Measurements from ENCODE around the gene NAP1L4.

NAP1L4 gene, protein sequence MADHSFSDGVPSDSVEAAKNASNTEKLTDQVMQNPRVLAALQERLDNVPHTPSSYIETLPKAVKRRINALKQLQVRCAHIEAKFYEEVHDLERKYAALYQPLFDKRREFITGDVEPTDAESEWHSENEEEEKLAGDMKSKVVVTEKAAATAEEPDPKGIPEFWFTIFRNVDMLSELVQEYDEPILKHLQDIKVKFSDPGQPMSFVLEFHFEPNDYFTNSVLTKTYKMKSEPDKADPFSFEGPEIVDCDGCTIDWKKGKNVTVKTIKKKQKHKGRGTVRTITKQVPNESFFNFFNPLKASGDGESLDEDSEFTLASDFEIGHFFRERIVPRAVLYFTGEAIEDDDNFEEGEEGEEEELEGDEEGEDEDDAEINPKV

GRCh38 chr11:2992234-2992996, at the start of gene NAP1L4:
Gene NAP1L4 (minus strand): TSS chr11:2992329. CDS start chr11:2979220, 13,109 bp downstream.
- TF ChIP-seq, protein P1, sequence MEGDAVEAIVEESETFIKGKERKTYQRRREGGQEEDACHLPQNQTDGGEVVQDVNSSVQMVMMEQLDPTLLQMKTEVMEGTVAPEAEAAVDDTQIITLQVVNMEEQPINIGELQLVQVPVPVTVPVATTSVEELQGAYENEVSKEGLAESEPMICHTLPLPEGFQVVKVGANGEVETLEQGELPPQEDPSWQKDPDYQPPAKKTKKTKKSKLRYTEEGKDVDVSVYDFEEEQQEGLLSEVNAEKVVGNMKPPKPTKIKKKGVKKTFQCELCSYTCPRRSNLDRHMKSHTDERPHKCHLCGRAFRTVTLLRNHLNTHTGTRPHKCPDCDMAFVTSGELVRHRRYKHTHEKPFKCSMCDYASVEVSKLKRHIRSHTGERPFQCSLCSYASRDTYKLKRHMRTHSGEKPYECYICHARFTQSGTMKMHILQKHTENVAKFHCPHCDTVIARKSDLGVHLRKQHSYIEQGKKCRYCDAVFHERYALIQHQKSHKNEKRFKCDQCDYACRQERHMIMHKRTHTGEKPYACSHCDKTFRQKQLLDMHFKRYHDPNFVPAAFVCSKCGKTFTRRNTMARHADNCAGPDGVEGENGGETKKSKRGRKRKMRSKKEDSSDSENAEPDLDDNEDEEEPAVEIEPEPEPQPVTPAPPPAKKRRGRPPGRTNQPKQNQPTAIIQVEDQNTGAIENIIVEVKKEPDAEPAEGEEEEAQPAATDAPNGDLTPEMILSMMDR (IDR thresholded peaks at IDR 0.05), result no peak
- DNase-seq (ENCODE audit: low spot score), result peak; percentile 96
- Histone ChIP-seq H3K27ac (peak within 1 kb of the TSS; percentile 94 to 99), H3K4me3 (peak within 1 kb of the TSS; percentile 78)

DNA sequence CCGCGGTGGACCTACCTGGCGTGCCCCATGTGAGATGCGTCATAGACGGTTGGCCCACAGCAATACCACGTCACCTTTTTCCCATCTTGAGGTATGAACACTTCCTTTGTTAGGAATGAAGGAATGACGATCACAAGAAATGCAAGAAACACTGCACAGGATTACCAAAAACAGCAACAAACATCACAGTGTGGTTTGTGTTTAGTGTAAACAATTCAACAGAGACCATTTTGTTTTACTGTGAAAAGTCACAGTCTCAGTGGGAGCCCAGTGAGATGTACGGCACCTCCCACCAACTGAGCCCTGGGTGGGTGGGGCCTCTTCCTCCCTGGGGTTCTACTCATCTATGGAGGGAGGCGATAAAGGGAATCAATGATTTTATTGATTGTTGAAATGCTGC, 48.8 kb upstream of the NAP1L4 start:
- Histone ChIP-seq H3K4me3 (no peak overlapping the region), H3K27ac (no peak overlapping the region)
- TF ChIP-seq, protein P1 (IDR thresholded peaks at IDR 0.05), result no peak
- no peak for DNase-seq (ENCODE audit: low spot score)

GRCh38 chr11:3037945-3038271, 45.8 kb upstream of the NAP1L4 start:
- Histone ChIP-seq H3K4me3 (no peak overlapping the region), H3K27ac (no peak overlapping the region)
- DNase-seq (ENCODE audit: low spot score), result no peak
- TF ChIP-seq, protein P1 (IDR thresholded peaks at IDR 0.05), result no peak

DNA sequence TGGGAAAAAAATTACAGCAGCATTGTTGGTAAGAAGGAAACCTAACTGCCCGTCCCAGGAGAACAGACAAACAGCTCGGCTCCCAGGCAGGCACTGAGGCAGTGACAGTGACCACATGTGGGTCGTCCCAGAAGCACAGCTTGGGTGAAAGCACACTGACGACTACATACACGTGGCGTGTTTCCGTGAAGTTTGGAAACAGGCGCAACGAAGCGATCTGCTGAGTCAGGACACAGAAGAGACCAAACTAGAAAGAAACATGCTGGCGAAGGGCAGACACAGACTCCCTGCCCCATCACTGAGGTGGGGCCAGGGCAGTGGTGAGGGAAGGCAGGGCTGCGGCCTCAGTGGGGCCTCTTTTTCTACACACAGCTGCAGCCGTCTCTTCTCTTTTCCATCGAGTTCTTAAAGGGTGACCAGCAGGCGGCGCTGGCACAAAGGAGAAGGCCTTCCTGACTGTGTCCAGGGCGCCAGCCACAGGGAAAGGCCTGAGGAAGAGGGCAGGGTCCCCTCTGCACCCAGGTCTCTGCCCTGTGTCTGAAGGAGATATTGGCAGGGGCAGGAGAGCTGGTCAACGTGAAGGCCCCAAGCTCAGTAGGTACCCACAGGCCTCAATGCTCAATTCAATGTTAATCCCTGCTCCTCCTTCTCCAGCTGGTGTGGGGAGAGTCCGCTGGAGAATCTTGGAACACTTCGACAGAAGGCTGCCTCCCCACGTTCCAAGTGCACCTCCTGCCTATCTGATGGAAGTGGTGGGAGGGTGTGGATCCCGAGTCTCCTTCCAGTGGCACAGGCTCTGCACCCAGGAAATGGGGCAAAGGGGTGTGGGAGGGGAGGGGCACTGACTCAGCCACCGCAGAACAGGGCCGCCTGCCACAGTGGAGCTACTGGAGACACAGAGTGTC, 45.2 kb upstream of the NAP1L4 start:
- H3K4me3 ChIP-seq, result no peak overlapping the region
- DNase-seq (ENCODE audit: low spot score), result no peak
- peak overlapping the region in 1 of 2 donors; percentile 37 for H3K27ac ChIP-seq
- TF ChIP-seq, protein P1 (IDR thresholded peaks at IDR 0.05), result peak; percentile 76

DNA sequence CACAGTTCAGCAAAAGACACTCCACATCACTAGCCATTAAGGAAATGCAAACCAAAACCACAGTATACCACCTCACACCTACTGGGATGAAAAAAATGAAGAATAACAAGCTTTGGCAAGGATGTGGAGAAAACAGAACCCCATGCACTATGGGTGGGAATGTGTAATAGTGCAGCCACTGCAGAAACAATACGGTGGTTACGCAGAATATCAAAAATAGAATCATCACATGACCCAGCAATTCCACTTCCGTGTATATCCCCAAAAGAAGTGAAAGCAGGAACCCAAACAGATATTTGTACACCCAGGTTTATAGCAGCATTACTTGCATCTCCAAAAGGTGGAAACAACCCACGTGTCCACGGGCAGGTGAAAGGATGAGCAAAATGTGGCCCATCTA, 44.3 kb upstream of the NAP1L4 start:
- DNase-seq (ENCODE audit: low spot score), result no peak
- Histone ChIP-seq H3K27ac (no peak overlapping the region), H3K4me3 (no peak overlapping the region)
- TF ChIP-seq, protein P1 (IDR thresholded peaks at IDR 0.05), result no peak

DNA sequence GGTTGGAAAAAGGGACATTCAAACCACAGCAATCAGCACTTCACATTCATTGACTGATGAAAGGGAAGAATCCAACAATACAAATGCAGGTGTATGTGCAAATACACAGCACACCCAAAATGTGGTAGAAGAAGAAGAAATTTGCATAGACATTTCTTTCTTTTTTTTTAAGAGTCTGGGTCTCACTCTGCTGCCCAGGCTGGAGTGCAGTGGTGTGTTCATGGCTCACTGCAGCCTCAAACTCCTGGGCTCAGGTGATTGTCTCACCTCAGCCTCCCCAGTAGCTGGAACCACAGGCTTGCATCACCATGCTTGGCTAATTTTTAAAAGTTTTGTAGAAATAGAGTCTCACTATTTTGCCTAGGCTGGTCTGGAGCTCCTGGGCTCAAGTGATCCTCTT, 43.2 kb upstream of the NAP1L4 start:
- no peak overlapping the region for H3K27ac ChIP-seq
- TF ChIP-seq, protein P1 (IDR thresholded peaks at IDR 0.05), result no peak
- no peak for DNase-seq (ENCODE audit: low spot score)
- no peak overlapping the region for H3K4me3 ChIP-seq

Measured in coronary artery (tissue), 2 donors.